HG03575 (cell line): ENCODE data around the gene CNPY3.
"Not testable (repeated sequence)": the region's sequence is repeated elsewhere in the genome, so short reads cannot be mapped to it uniquely, and the experiment has no call there.

ENCODE experiments used
- ATAC-seq: cut with Tn5 transposase; IDR thresholded peaks from one replicate; pipeline ENCODE4 v1.9.1; 2021; ENCODE audit not compliant: unreplicated experiment, insufficient number of reproducible peaks, low FRiP score; ENCODE audit errors: extremely low read depth

CNPY3 gene

GRCh38 chr6:42911171-42912021 is 17.9 kb upstream of the CNPY3 start:
- no peak for ATAC-seq

DNA sequence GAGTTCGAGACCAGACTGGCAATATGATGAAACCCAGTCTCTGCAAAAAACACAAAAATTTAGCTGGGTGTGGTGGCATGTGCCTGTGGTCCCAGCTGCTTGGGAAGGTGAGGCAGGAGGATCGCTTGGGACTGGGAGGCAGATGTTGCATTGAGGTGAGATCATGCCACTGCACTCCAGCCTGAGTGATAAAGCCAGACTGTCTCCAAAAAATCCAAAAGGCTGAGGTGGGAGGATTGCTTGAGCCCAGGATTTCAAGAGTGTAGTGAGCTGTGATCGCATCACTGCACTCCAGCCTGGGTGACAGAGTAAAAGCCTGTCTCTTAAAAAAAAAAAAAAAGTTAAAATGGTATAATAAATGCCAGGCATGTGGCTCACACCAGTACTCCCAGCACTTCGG is 14.7 kb upstream of the CNPY3 start:
- ATAC-seq: no peak

DNA sequence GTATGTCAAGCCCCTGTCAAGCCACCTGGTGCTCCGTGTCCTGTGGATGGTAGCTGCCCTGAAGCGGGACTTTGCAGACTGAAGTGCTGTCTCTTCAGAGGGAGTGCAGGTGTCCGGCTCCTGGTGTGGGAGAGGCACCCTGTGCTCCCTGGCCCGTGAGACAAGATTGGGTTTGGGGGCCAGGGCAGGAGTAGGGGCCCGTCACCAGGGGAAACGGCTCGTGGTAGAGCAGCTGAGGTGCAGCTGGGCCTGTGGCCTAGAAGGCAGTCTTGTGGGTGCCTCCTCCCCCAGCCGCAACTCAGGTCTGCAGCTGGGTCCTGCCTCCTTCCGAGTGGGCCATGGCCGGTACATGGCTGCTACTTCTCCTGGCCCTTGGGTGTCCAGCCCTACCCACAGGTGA is 13.5 kb upstream of the CNPY3 start, which contains the start of gene PTCRA:
PTCRA (plus strand) TSS at position 322 of the 400 bp plus-strand sequence; CDS start at position 339, 17 bp downstream.
- ATAC-seq: no peak

GRCh38 chr6:42916288-42916687 is 13.0 kb upstream of the CNPY3 start:
- ATAC-seq: no peak

GRCh38 chr6:42921801-42922200 is 7.5 kb upstream of the CNPY3 start:
- no peak for ATAC-seq

DNA sequence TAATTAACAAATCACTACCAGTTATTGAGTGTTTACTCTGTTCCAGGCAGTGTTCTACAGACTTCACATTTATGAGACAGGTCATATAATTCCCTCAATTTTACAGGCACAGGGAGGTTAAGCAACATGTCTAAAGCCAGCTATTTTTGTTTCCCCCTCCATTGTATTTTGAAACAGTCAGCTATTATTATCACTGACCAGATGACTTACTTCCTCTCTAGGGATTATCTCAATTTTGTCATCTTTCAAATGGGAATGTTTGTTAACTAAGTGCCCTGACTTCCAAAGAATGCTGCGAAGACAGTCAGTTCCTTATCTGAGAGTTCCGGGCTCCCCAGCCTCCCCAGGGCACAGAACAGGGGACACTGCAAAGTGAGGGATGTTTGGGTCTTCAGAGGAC is 5.6 kb upstream of the CNPY3 start:
- no peak for ATAC-seq

GRCh38 chr6:42925248-42925857 is 3.9 kb upstream of the CNPY3 start:
- no peak for ATAC-seq

GRCh38 chr6:42929821-42930360 is 611 bp downstream of the CNPY3 start:
- no peak for ATAC-seq

GRCh38 chr6:42932412-42932811 is 3.1 kb downstream of the CNPY3 start:
- no peak for ATAC-seq

DNA sequence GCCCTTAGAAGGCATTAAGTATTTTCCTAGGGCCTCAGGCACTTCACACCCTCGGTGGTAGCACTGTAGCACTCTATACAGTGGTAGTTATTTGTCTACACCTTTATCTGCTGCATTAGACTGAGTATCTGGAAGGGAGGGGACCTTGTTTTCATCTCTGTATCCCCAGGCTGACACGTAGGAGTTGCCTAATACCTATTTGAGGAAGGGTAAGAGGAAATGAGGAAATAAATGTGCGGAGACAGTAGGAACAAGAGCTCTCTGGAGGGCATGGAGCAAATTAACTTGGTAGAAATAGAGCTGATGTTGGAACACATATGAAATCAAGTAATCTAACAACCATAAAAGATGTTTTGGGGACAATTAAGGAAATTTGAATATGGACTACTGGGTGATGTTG is 3.9 kb downstream of the CNPY3 start:
- no peak for ATAC-seq

DNA sequence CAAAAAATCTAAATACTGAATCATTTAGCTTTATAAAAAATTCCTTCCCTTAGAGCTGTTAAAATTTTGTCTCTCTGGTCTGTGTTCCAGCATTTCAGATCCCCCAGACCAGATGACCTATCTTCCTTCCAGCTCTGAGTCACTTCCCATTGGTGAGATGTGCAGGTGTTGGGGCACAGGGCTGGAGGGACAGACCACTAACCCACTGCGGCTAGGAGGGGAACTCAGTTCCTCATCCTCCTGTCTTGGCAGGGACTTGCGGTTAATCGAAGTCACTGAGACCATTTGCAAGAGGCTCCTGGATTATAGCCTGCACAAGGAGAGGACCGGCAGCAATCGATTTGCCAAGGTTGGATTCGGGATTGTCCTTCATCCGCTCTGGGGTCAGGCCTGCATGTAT is 6.0 kb downstream of the CNPY3 start:
- ATAC-seq: no peak

DNA sequence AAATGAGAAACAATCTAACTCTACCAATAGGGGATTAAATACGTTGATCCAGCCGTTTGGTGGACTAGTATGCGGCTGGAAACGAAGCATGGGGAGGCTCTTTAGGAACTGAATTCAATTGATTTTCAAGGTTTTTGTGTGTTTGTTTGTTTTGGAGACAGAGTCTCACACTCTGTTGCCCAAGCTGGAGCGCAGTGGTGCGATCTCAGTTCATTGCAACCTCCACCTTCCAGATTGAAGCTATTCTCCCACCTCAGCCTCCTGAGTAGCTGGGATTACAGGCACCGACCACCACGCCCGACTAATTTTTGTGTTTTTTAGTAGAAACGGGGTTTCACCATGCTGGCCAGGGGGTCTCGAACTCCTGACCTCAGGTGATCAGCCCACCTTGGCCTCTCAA is 7.1 kb downstream of the CNPY3 start:
- no peak for ATAC-seq

GRCh38 chr6:42937548-42938427 is 8.5 kb downstream of the CNPY3 start:
- no peak for ATAC-seq

- no peak for ATAC-seq
These were observed 9.1 kb downstream of the CNPY3 start for GRCh38 chr6:42938428-42938796.

DNA sequence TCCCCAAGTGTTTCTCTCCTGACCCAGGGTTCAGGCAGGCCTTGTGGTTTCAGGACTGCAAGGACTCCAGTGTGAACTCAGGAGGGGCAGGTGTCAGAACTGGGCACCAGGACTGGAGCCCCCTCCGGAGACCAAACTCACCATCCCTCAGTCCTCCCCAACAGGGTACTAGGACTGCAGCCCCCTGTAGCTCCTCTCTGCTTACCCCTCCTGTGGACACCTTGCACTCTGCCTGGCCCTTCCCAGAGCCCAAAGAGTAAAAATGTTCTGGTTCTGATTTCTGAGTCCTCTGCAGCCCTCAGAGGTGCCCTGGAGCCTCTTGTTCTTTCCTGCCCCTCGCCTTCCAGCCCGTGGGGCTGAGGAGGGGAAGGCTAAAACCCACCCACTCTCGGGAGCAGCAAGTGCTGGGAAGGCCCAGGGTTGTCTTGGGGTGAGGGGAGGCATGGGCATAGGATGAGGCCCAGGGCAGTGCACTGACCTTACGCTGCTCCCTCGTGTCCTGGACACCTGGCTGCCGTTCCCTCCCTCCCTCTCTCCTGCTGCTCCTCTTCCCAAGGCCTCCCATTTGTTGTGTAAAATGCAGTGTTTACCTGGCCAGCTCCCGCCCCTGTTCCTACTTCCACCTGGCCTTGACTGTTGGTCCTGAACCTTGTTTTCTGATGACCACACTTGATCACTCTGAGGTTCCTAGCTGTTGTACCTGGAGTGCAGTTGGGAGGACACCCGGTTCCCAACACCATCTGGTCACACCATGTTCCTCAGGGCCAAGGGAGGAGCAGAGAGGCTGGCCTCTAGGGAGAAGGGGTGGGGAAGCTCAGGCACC is 9.9 kb downstream of the CNPY3 start:
- ATAC-seq: no peak

GRCh38 chr6:42939810-42940167 is 10.5 kb downstream of the CNPY3 start:
- no peak for ATAC-seq

- ATAC-seq: no peak
These were observed 11.3 kb downstream of the CNPY3 start for GRCh38 chr6:42940493-42941045.

DNA sequence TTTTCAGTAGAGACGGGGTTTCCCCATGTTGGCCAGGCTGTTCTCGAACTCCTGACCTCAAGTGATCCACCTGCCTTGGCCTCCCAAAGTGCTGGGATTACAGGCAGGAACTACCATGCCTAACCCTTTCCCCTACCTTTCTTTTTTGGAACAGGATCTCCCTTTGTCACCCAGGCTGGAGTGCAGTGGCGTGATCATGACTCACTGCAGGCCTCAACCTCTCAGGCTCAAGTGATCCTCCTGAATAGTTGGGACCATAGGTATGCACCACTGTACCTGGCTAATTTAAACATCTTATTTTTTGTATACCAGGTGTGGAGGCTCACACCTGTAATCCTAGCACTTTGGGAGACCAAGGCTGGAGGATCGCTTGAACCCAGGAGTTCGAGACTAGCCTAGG is 12.1 kb downstream of the CNPY3 start:
- not testable (repeated sequence) for ATAC-seq
